GM19238 (cell line): ENCODE measurements around the gene ATG5.

Source experiments
- DNase-seq: peaks from one replicate; pipeline ENCODE4 v3.0.0; 2011; ENCODE audit warnings: low spot score; ENCODE audit not compliant: insufficient read length

The ATG5 gene

DNA sequence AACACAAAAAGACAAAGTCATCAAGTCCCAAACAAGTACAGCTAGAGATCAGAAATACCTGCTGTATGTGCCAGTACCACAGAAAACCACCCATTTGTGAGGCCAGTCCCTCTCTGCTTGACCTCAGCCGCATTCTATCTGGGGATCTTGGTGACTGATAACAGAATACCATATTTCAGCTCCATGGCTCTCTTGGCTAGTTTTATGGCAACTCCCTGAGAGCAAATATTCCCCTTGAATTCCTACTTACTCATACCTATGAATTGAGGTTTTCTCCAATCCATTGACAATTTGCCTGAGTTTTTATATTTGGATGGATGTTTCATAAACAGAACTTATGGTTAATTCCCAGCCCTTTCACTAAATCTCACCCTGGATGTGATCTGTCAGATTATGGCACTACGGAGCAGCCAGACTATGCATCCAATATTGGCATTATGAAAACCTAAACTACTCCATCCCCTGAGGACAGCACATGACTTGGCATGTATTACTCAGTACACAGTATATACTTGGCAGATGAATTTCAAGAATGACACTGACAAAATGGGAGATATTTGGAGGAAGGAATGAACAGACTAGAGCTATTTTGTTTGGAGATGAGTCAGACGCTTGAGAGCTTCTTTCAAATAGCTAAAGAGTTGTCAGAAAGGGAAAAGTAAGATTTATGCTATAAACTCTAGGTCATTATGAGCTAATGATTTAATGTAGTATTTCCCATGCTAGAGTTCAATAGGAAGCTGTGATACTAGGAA, 143.7 kb downstream of the ATG5 start:
- no peak for DNase-seq

DNA sequence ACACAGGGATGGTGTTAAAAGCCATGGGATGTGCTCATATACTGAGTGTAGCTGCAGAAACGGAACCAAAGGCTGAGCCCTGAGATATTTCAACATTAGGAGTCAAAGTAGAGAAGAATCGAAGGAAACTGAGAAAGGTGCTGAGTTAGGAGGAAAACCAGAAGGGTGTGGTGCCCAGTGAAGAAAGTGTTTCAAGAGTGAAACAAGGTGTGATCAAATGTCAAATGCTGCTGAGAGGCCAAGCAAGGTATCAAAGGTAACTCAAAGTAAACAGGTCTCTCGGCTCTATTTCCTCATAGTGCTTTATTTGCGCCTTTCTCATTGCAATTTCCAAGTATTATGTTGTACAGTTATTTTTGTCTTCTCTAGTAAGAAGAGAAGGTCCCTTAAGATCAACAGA, 145.4 kb downstream of the ATG5 start:
- DNase-seq: no peak

DNA sequence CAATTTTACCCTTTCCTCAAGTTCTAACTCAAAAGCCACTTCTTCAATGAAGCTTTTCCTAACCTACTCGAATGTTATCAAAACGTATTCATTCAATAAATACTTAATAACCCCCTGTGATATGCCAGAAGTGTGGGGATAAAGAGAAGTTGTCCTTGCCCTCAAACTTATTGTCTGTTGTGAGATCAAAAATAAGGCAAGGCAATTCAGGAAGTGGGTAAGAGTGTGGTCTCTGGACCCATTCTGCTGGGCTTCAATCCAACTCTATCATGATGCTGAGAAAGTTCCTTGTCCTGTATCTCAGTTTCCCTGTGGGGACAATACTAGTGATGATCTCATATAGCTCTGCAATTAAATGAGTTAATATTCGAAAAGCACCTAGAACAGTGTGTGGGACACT, 146.7 kb downstream of the ATG5 start:
- no peak for DNase-seq

GRCh38 chr6:106177786-106178185, 147.8 kb downstream of the ATG5 start:
- no peak for DNase-seq

DNA sequence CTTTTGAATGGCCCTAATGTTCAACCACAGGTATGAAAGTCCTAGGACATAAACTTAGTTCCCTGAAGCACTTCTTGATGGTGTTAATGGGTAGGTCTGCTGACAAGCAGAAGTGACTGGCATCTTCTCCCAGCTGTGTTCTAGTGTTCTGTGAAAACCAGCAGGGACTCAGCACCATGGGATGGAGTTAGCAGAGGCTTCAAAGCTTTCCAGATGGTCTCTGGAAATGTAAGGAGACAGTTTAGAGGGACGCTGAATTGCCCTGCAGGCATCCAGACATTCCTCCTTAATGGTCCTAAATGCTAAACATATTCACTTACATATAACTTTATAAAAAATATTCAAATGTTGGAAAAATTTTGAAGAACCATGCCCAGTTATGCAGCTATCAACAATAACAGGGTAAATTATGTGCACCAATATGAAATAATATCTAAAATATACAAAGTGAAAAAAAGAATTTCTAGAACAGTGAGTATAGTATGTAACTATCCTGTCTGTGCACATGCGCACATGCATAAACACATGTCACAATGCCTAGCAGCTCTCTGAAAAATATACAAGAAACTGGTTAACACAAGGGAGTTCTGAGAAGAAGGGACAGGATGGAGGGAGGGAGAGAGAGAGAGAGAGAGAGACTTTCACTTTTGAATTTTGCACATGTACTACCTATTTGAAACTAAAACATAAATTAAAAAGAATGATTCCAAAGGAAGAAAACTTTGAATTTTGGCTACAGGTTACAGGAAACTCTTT, 152.3 kb downstream of the ATG5 start:
- no peak for DNase-seq

DNA sequence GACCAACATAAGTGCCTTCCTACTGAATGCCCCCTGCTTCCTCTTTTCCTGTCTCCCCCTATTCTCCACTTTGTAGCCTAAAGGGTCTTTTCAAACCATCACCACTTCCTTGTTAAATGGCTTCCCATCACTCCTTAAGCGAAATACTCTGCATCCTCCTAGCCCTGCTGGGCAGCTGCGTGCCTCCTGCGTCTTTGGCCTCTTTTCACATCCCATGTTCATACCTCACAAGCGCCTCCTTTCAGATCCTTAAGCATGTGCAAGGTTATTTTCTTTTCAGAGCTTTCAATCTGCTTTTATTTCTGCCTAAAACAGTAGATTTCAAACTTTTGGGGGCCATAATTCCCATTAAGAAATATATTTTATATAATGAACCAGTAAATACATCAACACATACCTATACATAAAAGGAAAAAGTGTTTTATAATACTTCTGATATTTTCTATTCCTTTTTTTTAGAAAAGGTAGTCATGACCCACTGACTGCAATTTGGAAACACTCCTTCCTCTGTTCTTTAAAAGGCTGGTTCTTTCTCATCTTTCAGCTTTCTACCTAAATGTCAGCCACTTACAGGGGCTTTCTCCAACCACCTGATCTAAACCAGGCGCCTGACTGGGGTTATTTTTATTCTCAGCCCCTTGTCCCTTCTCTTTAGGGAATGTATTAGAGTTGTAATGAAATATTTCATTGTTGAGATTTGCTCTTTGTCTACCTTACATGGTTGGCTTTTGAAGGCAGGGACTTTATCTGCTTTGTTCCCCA, 155.3 kb downstream of the ATG5 start:
- DNase-seq: no peak

DNA sequence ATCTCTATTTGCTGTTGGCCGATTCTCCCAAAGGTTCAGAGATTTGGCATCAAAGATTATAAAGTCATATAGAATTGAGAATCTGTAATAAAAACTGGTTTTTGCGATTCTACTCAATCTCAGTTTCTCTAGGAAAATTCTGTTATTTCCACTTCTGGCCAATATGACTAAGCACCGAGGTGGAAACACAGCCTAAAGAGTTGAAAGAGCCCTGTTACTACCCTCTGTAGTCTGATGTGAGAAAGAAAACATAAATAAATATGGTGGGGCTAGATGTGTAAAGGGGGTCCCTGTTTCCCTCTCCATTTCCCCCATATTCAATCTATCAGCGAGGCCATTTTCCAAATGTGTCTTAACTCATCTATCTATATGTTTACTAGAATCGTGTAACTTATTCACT, 156.0 kb downstream of the ATG5 start:
- DNase-seq: no peak

GRCh38 chr6:106168097-106168888, 157.3 kb downstream of the ATG5 start:
- DNase-seq: no peak

DNA sequence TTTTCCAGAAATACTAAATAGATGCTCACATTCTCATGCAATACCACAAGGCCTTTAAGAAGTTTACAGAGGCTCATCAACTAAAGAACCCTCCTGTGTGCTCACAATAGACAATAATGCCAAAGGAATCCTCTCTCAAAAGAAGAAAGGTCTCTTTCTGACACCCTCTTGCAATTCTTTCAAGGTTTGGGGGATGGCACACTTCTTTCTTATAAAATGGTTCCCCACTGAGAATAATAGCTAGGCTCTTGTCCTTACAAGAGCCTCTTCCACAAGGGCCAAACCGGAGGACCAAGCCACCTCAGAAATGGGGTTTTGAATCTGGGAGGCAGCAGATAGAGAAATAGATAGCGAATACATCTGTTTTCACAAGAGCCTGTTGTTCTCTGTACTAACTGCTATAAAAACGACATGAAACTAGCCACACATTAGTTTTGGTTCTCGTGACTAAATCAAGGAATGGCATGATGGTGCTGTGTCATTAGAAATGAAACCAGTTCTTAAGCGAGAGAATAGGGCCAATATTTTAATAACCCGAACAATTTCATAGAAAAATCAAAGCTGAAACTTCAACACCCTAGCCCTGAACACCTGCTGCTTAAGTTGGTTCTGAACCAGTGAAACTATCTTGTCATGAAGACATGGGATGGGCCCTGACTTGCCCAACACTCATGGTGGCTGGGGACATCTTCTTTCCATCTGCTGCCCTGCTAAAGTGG, 158.3 kb downstream of the ATG5 start:
- DNase-seq: peak; percentile 29

DNA sequence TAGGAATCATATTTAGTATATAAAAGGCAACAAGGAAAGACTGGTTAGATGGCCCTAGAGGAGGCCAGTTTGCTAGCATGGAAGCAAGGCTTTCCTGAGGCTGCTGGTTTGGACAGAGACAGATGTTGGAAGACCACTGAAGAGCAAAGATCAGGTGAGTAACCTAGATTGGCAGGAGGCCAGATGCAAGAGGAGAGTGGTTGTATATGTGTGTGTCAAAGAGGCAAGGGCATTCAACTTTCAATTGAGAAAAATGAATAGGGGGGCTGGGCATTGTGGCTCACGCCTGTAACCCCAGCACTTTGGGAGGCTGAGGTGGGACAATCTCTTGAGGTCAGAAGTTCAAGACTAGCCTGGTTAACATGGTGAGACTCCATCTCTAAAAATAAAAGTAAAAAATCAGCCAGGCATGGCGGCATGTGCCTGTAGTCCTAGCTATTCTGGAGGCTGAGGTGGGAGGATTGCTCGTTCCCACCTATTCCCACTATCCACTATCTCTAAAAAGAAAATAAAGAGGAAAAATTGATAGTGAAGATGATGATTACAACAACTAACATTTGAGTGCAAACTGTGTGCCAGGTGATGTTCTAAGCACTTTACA, 159.6 kb downstream of the ATG5 start:
- no peak for DNase-seq

- peak; percentile 42 for DNase-seq
These were observed 161.3 kb downstream of the ATG5 start for GRCh38 chr6:106163966-106164877.

- DNase-seq: no peak
These were observed 162.1 kb downstream of the ATG5 start for GRCh38 chr6:106163446-106163965.

- DNase-seq: no peak
These were observed 162.6 kb downstream of the ATG5 start for GRCh38 chr6:106162921-106163320.

DNA sequence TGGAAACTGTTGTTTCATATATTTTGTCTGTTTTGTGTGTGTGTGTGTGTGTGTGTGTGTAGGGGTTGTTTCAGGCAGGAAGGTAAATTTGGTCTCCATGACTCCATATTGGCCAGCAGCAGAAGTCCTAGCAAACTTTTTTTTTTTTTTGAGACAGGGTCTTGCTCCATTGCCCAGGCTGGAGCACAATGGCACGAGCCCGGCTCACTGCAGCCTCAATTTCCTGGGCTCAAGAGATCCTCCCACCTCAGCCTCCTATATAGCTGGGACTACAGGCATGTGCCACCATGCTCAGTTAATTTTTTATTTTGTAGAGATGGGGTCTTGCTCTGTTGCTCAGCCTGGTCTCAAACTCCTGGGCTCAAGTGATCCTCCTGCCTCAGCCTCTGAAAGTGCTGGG, 163.7 kb downstream of the ATG5 start:
- no peak for DNase-seq

- DNase-seq: no peak
These were observed 164.2 kb downstream of the ATG5 start for GRCh38 chr6:106161311-106161874.

DNA sequence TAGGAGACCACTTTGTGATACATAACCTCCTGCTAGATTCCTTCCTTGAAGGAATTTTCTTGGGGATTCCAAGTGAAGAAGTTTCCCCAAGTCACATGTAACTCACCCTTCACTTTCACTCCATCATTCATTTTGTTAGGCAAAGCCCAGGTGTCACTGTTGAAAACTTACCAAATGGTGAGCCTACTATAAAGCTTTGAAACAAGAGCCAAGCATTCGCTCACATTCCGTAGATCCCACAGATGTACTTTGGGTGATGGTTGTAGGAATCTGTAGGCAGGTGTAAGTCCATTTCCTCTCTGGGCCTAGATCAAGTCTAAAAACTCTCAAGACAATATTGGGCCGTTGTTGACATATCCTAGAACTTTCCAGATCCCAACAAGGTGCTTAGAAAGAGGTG, 165.4 kb downstream of the ATG5 start:
- no peak for DNase-seq

DNA sequence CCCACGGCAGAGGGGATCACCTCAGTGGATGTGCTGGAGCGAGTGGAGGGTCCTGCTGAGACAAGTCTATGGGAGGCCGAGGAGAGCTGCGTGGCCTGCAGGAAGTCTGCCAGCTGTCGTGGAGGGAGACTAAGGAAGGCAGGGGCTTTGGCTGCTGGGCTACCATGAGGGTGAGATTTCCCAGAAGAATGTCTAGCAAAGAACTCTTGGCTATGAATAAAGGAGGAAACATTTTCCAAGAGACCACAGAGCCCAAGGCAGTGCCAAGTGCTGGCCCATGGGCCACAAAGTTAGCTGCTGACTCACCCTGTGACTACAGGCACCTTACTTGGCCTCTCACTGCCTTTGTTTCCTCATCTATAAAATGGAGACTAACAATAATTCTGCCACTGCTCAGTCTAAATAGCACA, 166.0 kb downstream of the ATG5 start:
- no peak for DNase-seq

DNA sequence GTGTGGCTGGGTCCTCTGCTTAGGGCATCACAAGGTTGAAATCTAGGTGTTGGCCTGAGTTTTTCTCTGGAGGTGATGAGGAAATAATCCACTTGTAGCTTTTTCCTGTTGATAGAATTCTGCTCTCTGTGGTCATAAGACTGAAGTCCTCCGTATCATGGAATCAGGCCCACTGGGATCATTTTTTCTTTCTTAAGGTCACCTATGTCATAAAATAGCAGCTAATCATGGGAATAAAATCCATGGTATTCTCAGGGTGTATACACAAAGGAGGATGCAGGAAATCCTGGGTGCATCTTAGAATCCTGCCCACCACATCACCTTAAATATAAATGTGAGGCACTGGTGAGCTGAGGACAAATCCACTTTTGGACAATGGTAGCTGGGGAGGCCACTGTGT, 166.7 kb downstream of the ATG5 start:
- DNase-seq: no peak

DNA sequence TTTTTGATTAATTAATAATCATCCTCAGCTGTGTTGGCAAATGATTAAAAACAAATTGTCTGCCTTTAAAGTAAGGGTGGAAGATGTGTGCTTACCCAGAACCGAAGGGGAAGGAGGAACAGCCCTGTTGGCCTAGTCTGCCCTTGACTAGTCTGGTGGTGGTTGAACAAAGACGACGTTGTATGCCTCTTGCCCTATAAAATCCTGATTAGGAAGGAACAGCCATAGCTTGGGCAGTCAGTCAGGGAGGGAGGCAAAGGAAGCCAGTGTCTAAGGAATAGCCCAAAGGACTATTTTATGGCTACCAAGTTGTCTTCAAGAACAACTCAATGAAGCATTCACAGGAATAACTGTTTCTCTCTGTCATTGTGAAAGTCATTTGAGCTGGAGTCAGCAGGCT, 168.7 kb downstream of the ATG5 start:
- no peak for DNase-seq
